ENCODE measurements around the gene TMEM254. TPM values are rescaled to one million over a fixed set of nuclear protein-coding genes. Genes with fewer than 3 reads are reported as not detected.

Gene TMEM254
- total and polyA plus RNA-seq, 2 of the 13 experiments (the other 11 are each of a cell fraction or from before 2014, with no cell fraction given): 11.2 to 39.0 TPM

DNA sequence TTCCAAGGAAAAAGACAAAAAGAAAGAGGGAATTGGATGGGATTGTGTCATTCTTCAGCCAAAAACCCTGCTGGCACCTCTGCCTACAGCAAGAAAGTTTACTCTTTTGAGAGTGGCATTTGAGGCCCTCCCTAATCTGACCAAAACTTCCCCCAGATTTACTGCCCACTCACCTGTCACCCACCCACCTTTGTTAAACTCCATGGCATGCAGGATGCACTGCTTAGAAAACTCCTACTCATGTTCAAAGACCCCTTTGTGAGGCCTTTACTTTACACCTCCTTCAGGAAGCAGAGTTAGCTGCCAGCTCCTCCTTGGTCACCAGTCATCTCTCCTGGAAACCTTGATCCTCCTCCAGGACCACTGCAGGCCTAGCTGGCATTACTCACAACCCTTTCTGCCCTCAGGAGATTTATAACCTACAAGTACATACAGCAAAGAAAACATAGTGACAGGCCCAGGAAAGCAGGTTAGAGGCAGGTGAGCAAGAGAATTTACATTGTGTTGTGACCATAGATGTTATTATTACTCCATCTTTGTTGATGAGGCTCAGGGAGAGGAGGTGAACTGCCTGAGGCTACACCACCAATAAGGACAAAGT lies 43.7 kb downstream of the TMEM254 start:
- in situ Hi-C loops (cut with HindIII; ENCODE audit: extremely low pct_ligation_motif_present, low pct_unique_long_range_greater_than_20kb): no loop called here
- DNase-seq (ENCODE audit: low spot score) (no peak), FAIRE-seq (no peak), ATAC-seq (no peak)
- no peaks in the 10 kb centered on the region for H4K20me1 ChIP-seq (ENCODE audit: insufficient read depth, low read length)
- no peaks in the 10 kb centered on the region for H3K27me3 ChIP-seq (ENCODE audit: control insufficient read depth in 1 of 2, insufficient read depth in 2 of 2, low read length in 2 of 2)
- no peak overlapping the region for H3K27ac ChIP-seq (ENCODE audit: extremely low read length, insufficient read depth, low read length)
- intact Hi-C loops (cut with micrococcal nuclease; ENCODE audit: unreplicated experiment): no loop called here
- no peak overlapping the region for H3K9ac ChIP-seq (ENCODE audit: insufficient read depth, low read depth, low read length)
- H3K4me1 ChIP-seq (ENCODE audit: insufficient read depth, low read length): no peaks in the 10 kb centered on the region
- CTCF ChIA-PET (ENCODE audit: low intra/inter-chr PET ratio, low total read pairs): no interaction called here
- no peaks in the 10 kb centered on the region for H3K36me3 ChIP-seq (replicated peaks in 1 of 2; ENCODE audit: control insufficient read depth in 1 of 2, insufficient read depth in 2 of 2, low read length in 2 of 2)
- no peaks in the 10 kb centered on the region for H3K9me3 ChIP-seq (ENCODE audit: low read length)
- H3K4me3 ChIP-seq (replicated peaks in 1 of 3; ENCODE audit: insufficient read depth in 1 of 3, low read depth in 2 of 3, low read length in 3 of 3): no peak overlapping the region
- no TSS peak for BruUV-seq (replicated peaks)
- H3K4me2 ChIP-seq (ENCODE audit: low read depth, low read length): no peak overlapping the region
- TF ChIP-seq PRMT3 (CRISPR knock-in tag; IDR thresholded peaks at IDR 0.05; ENCODE audit: borderline replicate concordance, low read depth) (no peak), ZNF780A (CRISPR knock-in tag; IDR thresholded peaks at IDR 0.05) (no peak), GZF1 (CRISPR knock-in tag; IDR thresholded peaks at IDR 0.05) (no peak), POGZ (CRISPR knock-in tag; IDR thresholded peaks at IDR 0.05) (no peak), MBNL3 (CRISPR knock-in tag; conservative IDR thresholded peaks at IDR 0.05) (no peak), ZNF558 (CRISPR knock-in tag; IDR thresholded peaks at IDR 0.05; ENCODE audit: borderline replicate concordance) (no peak), SALL1 (CRISPR knock-in tag; IDR thresholded peaks at IDR 0.05) (no peak), ZNF672 (CRISPR knock-in tag; IDR thresholded peaks at IDR 0.05) (no peak), FOXO1 (CRISPR knock-in tag; IDR thresholded peaks at IDR 0.05) (no peak), HOXA7 (CRISPR knock-in tag; IDR thresholded peaks at IDR 0.05) (no peak), TEAD2 (CRISPR knock-in tag; IDR thresholded peaks at IDR 0.05) (no peak), POLR2A (IDR thresholded peaks at IDR 0.05; ENCODE audit: insufficient read depth in 1 of 2, low read depth in 2 of 2, low read length in 2 of 2) (no peak), ZNF724P (CRISPR knock-in tag; IDR thresholded peaks at IDR 0.05; ENCODE audit: borderline replicate concordance) (no peak)
- TF ChIP-seq, protein P1, sequence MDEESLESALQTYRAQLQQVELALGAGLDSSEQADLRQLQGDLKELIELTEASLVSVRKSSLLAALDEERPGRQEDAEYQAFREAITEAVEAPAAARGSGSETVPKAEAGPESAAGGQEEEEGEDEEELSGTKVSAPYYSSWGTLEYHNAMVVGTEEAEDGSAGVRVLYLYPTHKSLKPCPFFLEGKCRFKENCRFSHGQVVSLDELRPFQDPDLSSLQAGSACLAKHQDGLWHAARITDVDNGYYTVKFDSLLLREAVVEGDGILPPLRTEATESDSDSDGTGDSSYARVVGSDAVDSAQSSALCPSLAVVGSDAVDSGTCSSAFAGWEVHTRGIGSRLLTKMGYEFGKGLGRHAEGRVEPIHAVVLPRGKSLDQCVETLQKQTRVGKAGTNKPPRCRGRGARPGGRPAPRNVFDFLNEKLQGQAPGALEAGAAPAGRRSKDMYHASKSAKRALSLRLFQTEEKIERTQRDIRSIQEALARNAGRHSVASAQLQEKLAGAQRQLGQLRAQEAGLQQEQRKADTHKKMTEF (CRISPR knock-in tag; IDR thresholded peaks at IDR 0.05): no peak
- TF ChIP-seq, protein P2, sequence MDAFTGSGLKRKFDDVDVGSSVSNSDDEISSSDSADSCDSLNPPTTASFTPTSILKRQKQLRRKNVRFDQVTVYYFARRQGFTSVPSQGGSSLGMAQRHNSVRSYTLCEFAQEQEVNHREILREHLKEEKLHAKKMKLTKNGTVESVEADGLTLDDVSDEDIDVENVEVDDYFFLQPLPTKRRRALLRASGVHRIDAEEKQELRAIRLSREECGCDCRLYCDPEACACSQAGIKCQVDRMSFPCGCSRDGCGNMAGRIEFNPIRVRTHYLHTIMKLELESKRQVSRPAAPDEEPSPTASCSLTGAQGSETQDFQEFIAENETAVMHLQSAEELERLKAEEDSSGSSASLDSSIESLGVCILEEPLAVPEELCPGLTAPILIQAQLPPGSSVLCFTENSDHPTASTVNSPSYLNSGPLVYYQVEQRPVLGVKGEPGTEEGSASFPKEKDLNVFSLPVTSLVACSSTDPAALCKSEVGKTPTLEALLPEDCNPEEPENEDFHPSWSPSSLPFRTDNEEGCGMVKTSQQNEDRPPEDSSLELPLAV (CRISPR knock-in tag; conservative IDR thresholded peaks at IDR 0.05; ENCODE audit: low read depth): no peak
- TF ChIP-seq, protein P3, sequence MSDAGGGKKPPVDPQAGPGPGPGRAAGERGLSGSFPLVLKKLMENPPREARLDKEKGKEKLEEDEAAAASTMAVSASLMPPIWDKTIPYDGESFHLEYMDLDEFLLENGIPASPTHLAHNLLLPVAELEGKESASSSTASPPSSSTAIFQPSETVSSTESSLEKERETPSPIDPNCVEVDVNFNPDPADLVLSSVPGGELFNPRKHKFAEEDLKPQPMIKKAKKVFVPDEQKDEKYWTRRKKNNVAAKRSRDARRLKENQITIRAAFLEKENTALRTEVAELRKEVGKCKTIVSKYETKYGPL (CRISPR knock-in tag; IDR thresholded peaks at IDR 0.05): no peak
- TF ChIP-seq, protein P4, sequence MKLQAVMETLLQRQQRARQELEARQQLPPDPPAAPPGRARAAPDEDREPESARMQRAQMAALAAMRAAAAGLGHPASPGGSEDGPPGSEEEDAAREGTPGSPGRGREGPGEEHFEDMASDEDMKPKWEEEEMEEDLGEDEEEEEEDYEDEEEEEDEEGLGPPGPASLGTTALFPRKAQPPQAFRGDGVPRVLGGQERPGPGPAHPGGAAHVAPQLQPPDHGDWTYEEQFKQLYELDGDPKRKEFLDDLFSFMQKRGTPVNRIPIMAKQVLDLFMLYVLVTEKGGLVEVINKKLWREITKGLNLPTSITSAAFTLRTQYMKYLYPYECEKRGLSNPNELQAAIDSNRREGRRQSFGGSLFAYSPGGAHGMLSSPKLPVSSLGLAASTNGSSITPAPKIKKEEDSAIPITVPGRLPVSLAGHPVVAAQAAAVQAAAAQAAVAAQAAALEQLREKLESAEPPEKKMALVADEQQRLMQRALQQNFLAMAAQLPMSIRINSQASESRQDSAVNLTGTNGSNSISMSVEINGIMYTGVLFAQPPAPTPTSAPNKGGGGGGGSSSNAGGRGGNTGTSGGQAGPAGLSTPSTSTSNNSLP (IDR thresholded peaks at IDR 0.05; ENCODE audit: low read depth, low read length): no peak
- POLR2A ChIA-PET: no interaction called here
- H2AFZ ChIP-seq (ENCODE audit: low read length): no peak overlapping the region
- no peaks in the 10 kb centered on the region for H3K79me2 ChIP-seq (ENCODE audit: insufficient read depth, low read length)
